ENCODE data around the gene PKP3.

Gene PKP3

GRCh38 chr11:440065-441042 is 46.3 kb downstream of the PKP3 start:
- H3K79me2 ChIP-seq: no peaks in the 10 kb centered on the region
- H2AFZ ChIP-seq: no peak overlapping the region
- H3K4me2 ChIP-seq (ENCODE audit: low read length): no peak overlapping the region
- no peak overlapping the region for H3K9ac ChIP-seq
- H3K27ac ChIP-seq: no peak overlapping the region
- no peak overlapping the region for H3K4me3 ChIP-seq (ENCODE audit: low read depth, low read length)
- TF ChIP-seq CTCF (IDR thresholded peaks at IDR 0.05): no peak
- no peaks in the 10 kb centered on the region for H3K27me3 ChIP-seq (ENCODE audit: control insufficient read depth, insufficient read depth, low read length)
- no peaks in the 10 kb centered on the region for H3K36me3 ChIP-seq (ENCODE audit: control insufficient read depth, insufficient read depth, low read length)
- no peaks in the 10 kb centered on the region for H3K4me1 ChIP-seq
- H3K9me3 ChIP-seq (ENCODE audit: control insufficient read depth, low read length): no peaks in the 10 kb centered on the region

GRCh38 chr11:441043-441417 is 47.0 kb downstream of the PKP3 start:
- Histone ChIP-seq H3K9me3 (ENCODE audit: control insufficient read depth, low read length) (no peaks in the 10 kb centered on the region), H3K27me3 (ENCODE audit: control insufficient read depth, insufficient read depth, low read length) (no peaks in the 10 kb centered on the region), H3K36me3 (ENCODE audit: control insufficient read depth, insufficient read depth, low read length) (no peaks in the 10 kb centered on the region), H3K27ac (no peak overlapping the region), H3K4me2 (ENCODE audit: low read length) (no peak overlapping the region), H3K4me1 (no peaks in the 10 kb centered on the region), H3K79me2 (no peaks in the 10 kb centered on the region), H2AFZ (no peak overlapping the region), H3K4me3 (ENCODE audit: low read depth, low read length) (no peak overlapping the region), H3K9ac (no peak overlapping the region)
- TF ChIP-seq CTCF (IDR thresholded peaks at IDR 0.05): no peak

- H3K4me2 ChIP-seq (ENCODE audit: low read length): no peak within 1 kb of the TSS
- no peak within 1 kb of the TSS for H3K9ac ChIP-seq
- TF ChIP-seq CTCF (IDR thresholded peaks at IDR 0.05): no peak
- no peaks in the 10 kb centered on the region for H3K9me3 ChIP-seq (ENCODE audit: control insufficient read depth, low read length)
- H3K4me1 ChIP-seq: no peaks in the 10 kb centered on the region
- H3K36me3 ChIP-seq (ENCODE audit: control insufficient read depth, insufficient read depth, low read length): no peaks in the 10 kb centered on the region
- H3K27me3 ChIP-seq (ENCODE audit: control insufficient read depth, insufficient read depth, low read length): no peaks in the 10 kb centered on the region
- no peak within 1 kb of the TSS for H3K4me3 ChIP-seq (ENCODE audit: low read depth, low read length)
- H2AFZ ChIP-seq: no peak within 1 kb of the TSS
- H3K79me2 ChIP-seq: no peaks in the 10 kb centered on the region
- no peak within 1 kb of the TSS for H3K27ac ChIP-seq
Measured at GRCh38 chr11:441418-442274, 47.6 kb downstream of the PKP3 start, which contains the start of gene ANO9. Gene ANO9 (minus strand): TSS chr11:442011. CDS start chr11:441926, 85 bp downstream.

GRCh38 chr11:442611-443081 is 48.6 kb downstream of the PKP3 start:
- Histone ChIP-seq H2AFZ (no peak overlapping the region), H3K27me3 (ENCODE audit: control insufficient read depth, insufficient read depth, low read length) (no peaks in the 10 kb centered on the region), H3K36me3 (ENCODE audit: control insufficient read depth, insufficient read depth, low read length) (no peaks in the 10 kb centered on the region), H3K27ac (no peak overlapping the region), H3K9me3 (ENCODE audit: control insufficient read depth, low read length) (no peaks in the 10 kb centered on the region), H3K4me1 (no peaks in the 10 kb centered on the region), H3K4me2 (ENCODE audit: low read length) (no peak overlapping the region), H3K79me2 (no peaks in the 10 kb centered on the region), H3K9ac (no peak overlapping the region), H3K4me3 (ENCODE audit: low read depth, low read length) (no peak overlapping the region)
- no peak for TF ChIP-seq CTCF (IDR thresholded peaks at IDR 0.05)
